GM15510 (cell line): Measurements from ENCODE around the gene GZMB.

Experiments used
- POLR2A ChIP-seq: IDR thresholded peaks from 3 replicates; pipeline ENCODE4 v1.6.1; 2011; ENCODE audit warnings: borderline replicate concordance; ENCODE audit not compliant: insufficient read length; ENCODE audit errors: extremely low read depth

The GZMB gene

GRCh38 chr14:24659916-24660570, 26.1 kb upstream of the GZMB start:
- TF ChIP-seq POLR2A = no peak

GRCh38 chr14:24639905-24640304, 5.9 kb upstream of the GZMB start:
- no peak for TF ChIP-seq POLR2A

GRCh38 chr14:24639270-24639669, 5.3 kb upstream of the GZMB start:
- TF ChIP-seq POLR2A = no peak

- no peak for TF ChIP-seq POLR2A
These were observed 637 bp downstream of the GZMB start for GRCh38 chr14:24633353-24633752.

- no peak for TF ChIP-seq POLR2A
These were observed 1.2 kb downstream of the GZMB start for GRCh38 chr14:24632761-24633160.

GRCh38 chr14:24632336-24632735, 1.7 kb downstream of the GZMB start:
- TF ChIP-seq POLR2A = no peak

- TF ChIP-seq POLR2A = no peak
These were observed 2.1 kb downstream of the GZMB start for GRCh38 chr14:24631749-24632335.

- no peak for TF ChIP-seq POLR2A
These were observed 3.0 kb downstream of the GZMB start for GRCh38 chr14:24630872-24631477.

- no peak for TF ChIP-seq POLR2A
These were observed 3.7 kb downstream of the GZMB start for GRCh38 chr14:24630087-24630871.

- no peak for TF ChIP-seq POLR2A
These were observed 4.5 kb downstream of the GZMB start for GRCh38 chr14:24629521-24629920.

GRCh38 chr14:24613747-24614146, 20.2 kb downstream of the GZMB start:
- no peak for TF ChIP-seq POLR2A

GRCh38 chr14:24613241-24613640, 20.7 kb downstream of the GZMB start:
- no peak for TF ChIP-seq POLR2A

GRCh38 chr14:24612196-24612595, 21.8 kb downstream of the GZMB start:
- no peak for TF ChIP-seq POLR2A

GRCh38 chr14:24609655-24610344, 24.2 kb downstream of the GZMB start, which contains the start of gene GZMH:
Gene GZMH, minus strand, starts transcription at chr14:24609685. Its CDS starts 72 bp downstream, at chr14:24609613.
- no peak for TF ChIP-seq POLR2A
